Measurements from ENCODE around the gene GRM4.

GRM4 gene

DNA sequence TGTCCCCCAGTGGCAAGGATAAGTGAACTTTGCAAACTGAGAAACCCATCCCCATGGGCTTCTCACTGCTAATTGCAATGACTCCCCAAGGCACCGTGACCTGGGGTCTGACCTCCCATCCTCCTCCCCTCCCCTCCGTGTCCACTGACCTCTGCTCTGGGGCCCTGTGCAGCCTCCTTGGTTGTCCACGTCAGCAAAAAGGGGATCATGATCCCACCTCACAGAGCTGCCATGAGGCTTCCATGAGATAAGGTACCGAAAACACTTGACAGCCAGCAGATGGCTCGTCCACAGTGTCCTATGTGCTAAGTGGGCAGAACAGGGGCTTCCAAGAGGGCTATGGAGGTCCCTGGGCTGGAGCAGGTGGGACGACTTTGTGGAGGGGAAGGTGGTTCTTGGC, 104.5 kb downstream of the GRM4 start:
- DNase-seq: no peak

DNA sequence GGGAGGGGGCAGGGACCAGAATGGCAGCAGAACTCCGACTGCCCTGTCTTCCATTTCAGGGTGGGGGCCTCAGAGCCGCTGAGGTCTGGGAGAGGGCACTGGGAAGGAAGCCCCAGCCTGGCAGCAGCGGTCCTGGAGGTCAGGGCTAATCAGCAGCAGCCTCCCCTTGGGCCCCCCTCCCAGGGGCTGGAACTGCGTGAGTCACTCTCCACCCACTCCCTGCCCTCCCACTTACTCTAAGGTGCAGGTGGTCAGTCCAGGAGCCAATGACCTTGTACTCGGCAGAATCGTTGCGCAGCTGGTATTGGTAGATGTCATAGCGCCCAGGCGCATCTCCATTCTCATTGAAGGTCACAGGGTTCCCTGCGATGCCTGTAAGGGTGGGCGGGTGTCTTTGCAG, 105.9 kb downstream of the GRM4 start:
- no peak for DNase-seq

DNA sequence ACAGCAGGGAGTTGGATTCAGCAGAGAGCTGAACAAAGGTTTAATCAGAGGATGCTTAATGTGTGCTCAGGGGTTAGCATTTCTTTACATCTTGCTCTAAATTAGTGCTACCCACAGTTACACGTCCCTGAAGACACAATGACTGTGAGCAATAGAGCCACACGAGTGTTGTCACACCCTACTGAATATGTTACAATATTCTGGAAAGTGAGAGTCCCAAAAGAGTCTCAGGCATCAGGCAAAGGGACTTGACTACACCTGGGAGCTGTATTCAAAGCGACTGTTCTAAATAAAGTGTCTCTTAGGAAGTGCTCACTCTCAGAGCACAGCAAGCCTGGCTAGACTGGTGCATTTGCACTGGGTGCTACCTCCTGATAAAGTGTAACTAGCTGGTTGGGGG, 108.7 kb downstream of the GRM4 start:
- DNase-seq: no peak

DNA sequence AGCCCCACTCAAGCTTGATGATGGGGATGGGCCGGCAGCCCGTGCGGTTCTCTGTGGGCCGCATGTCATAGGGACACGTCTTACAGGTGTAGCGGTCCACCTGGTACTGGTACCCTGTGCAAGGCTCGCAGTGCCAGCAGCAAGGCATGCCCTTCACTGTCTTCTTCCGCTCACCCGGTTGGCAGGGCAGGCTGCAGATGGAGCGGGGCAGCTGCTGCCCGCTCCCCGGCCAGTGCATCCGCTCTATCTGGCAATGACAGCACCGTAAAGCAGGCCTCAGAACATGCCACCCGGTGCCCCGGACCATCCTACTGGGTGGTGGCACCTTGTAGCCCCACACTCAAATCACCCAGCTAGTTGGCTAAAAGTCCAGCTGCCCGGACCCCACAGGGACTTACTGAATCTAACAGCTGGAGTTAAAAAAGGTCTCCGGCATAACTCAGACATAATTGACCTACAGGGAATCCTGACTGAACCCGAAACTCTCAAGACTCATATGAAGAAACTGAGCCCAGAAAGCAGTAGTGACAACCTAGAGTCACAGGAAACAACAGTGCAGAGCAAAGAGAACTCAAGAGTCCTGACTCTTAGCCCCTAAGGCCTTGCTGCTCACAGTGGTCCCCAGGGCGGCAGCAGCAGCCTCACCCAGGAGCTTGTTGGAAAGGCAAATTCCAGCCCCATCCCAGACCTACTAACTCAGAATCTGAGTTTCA, 109.4 kb downstream of the GRM4 start:
- DNase-seq: no peak

DNA sequence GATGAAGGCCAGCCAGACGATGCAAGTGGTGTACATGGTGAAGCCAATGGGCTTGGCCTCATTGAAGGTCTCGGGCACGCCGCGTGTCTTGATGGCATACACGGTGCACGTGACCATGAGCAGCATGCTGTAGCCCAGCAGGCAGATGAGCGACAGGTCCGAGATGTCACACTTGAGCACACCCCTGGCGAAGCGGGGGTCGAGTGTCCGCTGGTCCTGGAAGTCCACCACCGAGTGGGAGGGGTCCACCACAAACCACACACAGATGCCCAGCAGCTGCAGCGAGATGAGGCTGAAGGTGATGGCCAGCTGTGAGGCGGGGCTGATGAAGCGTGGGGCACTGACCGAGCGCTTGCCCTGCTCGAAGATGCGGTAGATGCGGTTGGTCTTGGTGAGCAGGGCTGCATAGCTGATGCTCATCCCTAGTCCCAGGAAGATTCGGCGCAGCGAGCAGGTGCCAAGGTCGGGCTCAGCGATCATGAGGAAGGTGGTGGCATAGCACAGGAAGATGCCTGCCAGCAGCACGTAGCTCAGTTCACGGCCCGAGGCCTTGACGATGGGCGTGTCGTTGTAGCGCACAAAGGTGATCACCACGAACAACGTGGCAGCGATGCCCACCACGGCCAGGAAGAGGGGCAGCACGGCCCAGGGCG, 110.1 kb downstream of the GRM4 start:
- DNase-seq: no peak

DNA sequence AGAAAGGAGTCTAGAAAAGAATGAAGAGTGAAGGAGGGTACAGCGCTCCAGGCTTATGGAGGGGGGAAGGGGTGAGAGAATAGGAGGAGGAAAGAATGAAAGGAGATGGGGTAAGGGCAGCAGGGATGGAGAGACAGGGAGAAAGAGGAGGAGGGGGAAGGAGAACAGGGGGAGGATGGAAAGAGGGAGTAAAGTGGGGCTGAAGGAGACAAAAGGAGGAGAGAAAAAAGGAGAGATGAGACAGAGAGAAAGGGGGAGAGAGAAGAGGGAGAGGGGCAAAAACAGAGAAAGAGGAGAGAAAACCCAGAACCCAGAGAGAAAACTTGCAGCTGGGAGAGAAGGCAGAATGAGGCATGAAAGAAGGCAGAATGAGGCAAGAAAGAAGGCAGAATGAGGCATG, 110.7 kb downstream of the GRM4 start:
- DNase-seq: no peak

DNA sequence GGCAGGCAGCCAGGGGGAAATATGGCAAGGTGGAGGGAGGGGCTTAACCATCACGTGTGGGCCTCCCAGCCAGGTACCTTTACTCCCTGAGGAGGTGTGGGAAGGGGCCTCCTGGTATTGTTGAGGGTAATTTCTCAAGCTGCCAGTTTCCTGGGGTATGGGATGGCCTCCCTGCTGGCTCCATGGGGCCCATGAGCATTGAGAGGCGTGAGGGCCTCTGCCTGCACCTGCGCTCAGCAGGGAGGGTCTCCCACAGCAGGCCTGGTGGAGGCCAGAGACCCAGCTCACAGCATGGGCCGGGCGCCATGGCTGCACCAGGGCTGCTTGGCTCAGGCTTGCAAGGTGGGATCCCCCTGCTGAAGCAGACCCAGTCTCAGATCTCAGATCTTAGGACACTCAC, 113.0 kb downstream of the GRM4 start:
- no peak for DNase-seq

DNA sequence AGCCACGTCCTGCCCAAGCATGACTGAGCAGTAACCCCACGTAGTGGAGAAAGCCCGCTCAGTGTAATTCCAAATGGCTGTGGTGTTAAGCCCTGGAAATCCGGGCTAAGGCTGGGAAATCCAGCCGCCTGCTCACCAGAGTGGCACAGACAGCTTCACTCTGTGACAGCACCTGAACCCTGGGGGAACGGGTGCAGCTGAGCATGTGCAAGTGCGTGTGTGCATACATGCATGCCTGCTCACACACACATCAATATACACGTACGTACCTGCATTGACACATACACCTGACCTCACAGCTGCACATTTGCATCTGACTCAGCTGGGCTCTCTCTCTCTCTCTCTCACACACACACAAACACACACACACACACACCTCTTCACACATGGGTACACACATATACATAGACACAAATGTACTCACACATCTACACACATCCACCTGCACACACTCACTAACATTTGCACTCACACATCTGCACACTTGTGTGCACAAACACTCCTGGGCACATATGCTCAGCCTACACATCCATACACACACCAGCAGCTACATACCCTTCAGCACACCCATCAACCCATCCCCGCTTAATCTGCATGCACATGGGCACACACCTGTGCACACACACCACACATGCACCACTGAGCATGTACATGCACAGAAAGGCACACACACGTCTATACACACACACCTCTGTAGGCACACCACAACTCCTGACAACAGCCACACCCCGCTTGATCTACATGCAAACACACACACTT, 114.1 kb downstream of the GRM4 start:
- DNase-seq: no peak

DNA sequence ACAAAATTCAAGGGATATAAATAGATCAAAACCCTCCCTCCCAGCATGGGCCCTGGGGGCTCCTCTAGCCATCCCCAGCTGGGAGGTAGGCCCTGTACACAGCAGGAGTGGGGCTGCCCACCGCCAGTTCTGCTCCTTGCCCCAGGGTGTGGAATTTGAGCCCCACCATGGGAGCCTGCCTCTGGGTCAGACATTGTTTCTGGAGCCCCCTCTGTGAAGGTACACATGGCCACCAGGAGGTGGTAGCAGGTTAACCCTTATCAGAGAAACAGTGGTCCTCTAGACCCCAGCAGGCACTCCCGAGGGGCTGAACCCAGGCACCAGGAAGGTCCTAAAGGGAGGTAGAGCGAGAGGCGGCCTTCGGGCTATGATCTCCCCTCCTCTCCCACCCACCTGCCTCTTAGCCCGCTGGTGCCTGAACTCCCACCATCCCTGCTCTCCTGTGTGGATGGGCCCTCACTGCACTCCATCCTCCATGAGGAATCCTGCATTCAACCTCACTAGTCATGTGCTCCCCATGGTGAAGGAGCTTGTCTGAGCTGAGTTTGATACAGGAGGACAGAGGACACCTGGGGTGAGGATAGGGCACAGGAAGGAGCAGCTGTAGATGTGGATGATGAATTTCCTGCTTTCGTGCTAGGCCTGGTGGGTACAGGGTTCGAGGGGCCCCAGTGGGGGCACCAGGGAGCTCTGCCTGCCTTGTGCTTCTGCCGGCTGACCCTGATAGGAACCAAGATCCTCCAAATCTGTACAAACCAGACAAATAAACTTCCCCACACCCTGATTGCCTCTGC, 114.9 kb downstream of the GRM4 start:
- no peak for DNase-seq

DNA sequence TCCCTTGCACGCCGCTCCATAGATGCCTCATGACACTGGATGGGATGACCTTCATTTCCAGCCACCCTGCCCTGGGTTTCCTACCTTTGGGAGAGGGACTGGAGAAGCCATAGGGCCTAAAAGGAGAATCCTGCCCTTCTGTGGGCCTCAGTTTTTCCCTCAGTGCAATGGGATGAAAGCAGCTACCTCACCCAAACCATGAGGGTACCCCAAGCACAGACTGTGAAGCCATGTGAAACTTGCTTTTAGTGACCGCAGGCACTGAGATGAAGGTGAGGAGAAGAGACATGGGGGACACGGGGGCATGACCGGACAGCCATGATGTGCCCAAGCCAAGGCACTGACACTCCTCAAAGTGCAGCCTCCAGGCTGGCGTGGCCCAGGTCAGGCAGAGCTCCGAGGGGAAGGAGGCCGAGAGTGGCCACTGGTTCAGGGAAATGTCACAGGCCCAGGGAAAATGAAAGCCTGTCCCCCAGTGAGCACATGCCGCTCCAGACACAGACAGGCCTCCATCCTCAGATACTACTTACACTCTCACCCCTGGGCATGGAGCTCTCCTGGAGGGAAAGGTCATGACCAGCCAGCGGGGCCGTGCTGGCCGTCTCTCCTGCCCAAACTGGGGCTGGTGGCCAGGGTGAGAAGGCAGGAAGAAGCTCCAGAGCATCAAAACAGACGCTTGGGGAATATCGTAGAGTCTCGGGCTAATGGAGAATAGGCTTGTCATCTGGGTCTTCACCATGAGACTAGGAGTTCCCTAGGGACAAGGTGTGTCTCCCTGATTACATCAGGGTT, 116.2 kb downstream of the GRM4 start:
- no peak for DNase-seq

DNA sequence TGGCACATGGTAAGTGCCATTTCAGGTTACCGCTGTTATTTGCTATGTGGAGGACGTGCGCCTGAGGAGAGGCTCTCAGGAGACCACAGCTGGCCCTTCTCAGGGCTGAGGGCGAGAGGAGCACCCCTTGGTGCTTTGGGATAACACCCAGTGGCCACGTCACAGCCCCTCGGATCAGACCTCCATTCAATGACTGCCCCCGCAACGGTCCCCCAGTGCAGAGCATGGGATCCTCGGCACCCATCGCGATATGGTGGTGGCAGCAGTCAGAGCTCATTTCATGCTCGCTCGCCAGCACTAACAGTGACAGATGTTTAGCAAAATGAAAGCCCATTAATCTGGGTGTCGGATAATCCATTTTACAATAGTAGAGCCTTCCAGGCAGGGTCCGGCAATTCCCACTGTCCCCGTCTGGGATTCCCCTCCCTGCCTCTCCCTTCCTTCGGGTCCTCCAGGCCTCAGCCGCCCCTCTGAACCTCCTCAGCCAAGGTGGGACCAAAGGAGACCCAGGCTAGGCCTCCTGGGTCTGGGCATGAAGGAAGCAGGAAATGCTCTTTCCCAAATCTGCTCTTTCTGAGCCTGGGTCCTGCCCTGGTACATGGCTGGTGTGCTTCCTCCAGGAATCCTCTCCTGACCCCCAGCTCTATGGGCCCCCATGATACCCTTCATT, 117.1 kb downstream of the GRM4 start:
- DNase-seq: no peak

DNA sequence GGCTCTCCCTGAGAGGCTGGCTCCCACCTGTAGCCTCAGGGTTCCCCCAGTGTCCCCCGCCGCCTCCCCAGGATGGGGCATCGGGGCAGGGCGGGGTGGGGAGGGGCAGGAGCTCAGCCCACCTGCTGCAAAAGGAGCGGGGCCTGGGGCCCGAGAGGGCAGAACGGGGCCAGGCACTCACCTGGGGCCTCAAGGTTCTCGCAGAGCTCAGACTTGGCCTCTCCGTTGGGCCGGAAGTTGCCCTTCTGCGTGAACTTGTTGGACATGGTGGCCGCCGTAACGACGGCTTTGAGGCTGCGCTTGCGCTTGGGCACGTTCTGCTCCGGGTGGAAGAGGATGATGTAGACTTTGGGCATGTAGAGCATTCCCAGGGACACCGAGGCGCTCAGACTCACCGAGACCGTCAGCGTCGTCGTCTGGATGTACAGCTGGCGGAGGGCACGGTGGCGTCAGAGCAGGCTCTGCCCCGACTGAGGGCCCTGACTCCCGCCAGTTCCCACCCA, 117.9 kb downstream of the GRM4 start:
- no peak for DNase-seq

DNA sequence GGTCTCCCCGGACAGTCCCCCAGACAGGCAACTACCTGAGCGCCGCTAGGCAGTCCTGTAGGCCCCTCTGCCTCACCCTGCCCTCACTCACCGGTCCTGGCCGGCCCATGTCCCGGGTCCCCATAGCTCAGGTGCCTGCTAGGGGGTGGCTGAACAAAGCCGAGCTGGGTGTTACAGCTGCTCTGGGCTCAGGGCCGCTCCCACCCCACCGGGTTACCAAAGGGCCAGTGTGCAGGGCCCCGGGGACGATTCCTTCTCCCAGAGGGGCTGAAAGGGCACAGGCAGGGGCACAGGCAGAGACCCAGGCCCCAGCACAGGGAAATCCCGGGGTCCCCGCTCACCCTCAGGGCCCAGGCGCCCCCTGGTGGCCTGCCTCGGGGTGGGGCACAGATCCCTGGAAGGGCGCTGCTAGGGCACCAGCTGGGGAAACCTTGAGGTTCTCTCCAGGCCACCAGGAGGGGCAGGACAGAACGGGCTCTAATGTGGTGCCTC, 118.4 kb downstream of the GRM4 start:
- peak; percentile 61 to 84 (median 66) for DNase-seq

DNA sequence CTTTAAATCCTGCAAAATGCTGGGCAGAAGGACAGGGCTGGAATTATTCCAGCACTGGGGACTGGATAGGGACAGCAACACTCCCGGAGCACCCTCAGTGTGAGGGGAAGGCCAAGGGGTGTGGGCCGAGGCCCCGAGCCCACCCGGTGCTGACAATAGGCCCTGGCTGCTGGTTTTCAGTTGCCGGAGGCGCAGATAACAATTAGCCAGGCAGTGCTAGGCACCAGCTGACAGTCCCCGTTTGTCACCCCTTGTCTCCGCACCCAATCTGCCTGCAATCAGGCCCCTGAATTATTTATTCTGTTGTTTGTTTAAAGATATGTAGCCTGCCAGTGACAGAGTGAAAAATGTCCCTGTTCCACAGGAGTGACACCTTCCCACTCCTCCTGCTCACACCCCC, 120.0 kb downstream of the GRM4 start:
- no peak for DNase-seq

DNA sequence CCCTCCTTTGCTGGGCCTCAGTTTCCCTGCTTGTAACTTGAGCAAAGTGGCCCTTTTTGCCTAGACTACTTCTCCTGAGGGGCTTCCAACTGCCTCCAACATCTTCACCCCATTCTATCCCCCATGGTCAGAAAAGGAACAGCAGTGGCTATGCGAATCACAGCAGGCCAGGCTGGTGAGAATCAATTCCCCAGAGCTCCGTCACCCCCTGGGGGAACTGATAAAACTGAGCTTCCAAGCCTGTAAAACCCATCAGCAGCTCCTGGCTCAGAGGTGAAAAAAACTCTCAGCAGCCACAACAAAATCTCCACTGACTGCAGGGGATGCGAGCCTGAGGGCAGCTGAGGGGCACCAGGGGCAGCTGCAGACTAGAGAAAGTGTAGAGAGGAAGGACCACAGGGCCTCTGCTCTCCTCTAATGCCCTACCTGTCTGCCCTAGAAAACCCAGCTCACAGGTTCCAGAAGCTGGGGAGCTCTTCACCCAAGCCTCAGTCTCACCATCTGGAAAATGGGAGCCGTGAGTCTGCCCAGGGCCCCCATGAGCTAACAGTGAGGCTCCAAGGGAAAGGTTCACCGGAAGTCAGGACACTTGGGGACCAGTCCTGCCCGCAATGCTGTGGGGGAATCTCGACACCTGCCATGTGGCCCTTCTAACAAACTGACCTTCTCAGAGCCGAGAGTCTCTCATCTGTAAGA, 120.6 kb downstream of the GRM4 start:
- DNase-seq: no peak

DNA sequence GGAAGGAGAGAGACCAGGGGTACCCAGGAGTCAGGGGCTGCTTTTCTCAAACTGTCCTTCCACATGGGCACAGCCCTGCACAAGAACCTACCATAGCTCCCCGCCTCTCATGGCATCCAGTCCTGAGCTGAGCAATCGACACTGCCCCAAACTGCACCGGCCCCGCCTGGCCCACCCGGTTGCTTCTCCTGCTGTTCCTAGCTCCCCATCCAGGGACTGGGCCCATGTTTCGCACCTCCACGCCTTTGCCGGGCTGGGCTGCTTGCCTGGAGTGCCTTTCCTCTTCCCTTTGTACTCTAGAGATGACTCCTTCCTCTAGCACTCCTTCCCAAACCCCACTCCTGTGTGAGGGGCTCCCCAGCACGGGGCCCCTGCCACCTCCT, 123.0 kb downstream of the GRM4 start:
- no peak for DNase-seq

DNA sequence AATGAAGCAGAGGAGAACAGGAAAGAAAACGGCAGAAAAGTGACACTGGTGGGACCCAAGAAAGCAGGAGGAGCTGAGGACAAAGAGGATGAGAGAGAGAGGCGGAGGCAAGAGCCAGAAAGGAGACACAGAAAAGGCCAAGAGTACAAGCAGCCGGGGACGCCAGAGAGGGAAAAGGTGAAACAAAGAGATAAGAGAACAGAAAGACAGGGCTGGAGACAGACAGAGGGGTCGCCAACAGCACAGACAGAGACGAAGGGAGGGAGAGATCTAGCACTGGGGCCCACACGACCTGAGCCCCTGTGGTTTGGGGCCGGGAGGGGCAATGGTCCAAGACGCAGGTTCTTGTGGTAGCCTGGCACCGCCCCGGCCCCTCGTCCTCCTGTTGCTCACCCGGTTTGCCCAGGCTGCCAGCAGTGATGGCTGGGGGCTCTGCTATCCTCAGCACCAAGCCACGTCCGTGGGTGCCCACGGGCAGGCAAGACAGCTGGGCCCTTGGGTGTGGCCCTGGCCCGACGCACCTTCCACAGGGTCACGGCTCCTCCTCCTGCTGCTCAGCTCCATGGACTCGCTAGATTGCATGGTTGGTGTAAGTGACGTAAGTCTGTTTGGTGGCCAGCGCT, 123.5 kb downstream of the GRM4 start:
- no peak for DNase-seq

DNA sequence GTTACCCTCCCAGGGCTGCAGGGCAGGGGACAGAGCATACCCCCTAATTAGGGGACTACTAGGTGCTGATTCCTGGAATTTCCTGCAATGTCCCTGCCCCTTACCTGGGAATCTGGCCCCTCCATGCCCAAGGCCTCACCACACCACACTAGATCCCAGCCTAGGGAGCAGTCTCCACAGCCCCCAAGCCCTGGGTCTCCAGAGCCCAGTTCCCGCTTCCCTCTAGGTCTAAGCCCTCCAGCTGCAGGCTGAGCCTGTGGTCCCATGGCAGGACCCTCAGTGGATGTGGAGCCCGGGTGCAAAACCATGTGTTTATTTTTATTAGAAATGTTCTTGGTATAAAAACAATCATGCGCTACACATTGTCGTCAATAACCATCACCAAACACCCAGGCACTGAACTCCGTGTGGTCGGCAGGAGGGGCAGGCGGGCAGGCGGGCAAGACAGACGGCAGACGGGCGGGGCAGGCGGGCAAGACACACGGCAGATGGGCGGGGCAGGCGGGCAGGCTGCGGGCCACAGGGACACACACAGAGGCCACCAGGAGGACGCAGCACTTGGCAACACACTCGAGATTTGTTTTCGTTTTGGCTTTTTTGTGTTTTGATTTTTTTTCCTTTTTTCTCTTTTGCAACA, 124.2 kb downstream of the GRM4 start:
- no peak for DNase-seq

DNA sequence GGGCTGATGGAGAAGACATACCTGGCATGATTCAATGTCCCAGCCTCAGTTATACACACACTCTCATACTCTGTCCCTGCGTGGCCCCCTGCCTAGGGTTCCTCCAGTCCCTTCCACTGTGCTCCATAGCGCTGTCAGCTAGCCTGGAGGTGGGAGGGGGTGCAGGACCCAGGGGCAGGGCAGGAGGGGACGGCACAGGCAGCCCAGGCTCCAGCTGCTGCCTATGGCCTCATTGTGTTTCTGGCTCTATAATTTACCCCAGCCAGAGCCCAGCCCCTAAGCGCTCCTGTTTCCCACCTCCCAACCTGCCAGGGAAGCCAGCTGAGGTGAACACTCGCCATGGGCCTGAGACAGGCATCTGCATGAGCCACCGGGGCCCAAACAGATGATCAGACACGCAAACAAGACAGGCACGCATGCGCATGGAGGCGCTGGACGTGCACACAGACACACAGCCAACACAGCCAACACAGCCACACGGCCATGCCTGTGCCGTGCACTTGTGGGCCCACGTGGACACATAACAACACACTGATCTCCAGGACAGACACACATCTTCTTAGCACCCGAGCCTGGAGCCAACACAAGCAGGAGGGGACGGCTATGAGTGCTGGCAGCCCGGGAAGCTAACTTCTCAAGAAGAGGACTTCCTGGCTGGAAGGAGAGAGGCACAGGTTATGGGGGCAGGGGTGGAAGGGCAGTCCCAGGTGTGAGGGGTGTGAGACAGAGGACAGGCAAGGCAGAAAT, 124.9 kb downstream of the GRM4 start:
- DNase-seq: no peak
